Bronchial smooth muscle cell (primary cell): ENCODE data around the gene FAM20C. TPM values are rescaled to one million over a fixed set of nuclear protein-coding genes. Genes with fewer than 3 reads are reported as not detected.

Experiments used
- total RNA-seq: library from RNA; depleted of rRNA; stranded (reverse); fragments of >200 nt; gene quantifications from 2 replicates; pipeline ENCODE4 v1.2.1, GENCODE V29; 2014

FAM20C gene
- 37.5 and 61.9 TPM in 2 replicates for total RNA-seq

GRCh38 chr7:191981-192649 is at the start of gene FAM20C:
Gene FAM20C, plus strand, starts transcription at chr7:192571. Its CDS starts 629 bp downstream, at chr7:193200.

GRCh38 chr7:289756-290553 is 97.6 kb downstream of the FAM20C start, which contains the start of gene FOXL3:
Gene FOXL3, plus strand, starts transcription at chr7:290170. Its CDS starts 0 bp downstream, at chr7:290170.

Other genes with a start within 250 kb of the FAM20C start
- gene FOXL3, start 97.6 kb downstream of the FAM20C start, total RNA-seq = not detected in 2 replicates